NCI-H2171 treated with DMSO at 0.1 percent for 48 hours (cell line): ENCODE measurements around the gene NRM.
"Not testable (repeated sequence)": the region's sequence is repeated elsewhere in the genome, so short reads cannot be mapped to it uniquely, and the experiment has no call there.

Source experiments
- DNase-seq: peaks from one replicate; lab custom pipeline; 2025; lab: John Stamatoyannopoulos, UW

The NRM gene

DNA sequence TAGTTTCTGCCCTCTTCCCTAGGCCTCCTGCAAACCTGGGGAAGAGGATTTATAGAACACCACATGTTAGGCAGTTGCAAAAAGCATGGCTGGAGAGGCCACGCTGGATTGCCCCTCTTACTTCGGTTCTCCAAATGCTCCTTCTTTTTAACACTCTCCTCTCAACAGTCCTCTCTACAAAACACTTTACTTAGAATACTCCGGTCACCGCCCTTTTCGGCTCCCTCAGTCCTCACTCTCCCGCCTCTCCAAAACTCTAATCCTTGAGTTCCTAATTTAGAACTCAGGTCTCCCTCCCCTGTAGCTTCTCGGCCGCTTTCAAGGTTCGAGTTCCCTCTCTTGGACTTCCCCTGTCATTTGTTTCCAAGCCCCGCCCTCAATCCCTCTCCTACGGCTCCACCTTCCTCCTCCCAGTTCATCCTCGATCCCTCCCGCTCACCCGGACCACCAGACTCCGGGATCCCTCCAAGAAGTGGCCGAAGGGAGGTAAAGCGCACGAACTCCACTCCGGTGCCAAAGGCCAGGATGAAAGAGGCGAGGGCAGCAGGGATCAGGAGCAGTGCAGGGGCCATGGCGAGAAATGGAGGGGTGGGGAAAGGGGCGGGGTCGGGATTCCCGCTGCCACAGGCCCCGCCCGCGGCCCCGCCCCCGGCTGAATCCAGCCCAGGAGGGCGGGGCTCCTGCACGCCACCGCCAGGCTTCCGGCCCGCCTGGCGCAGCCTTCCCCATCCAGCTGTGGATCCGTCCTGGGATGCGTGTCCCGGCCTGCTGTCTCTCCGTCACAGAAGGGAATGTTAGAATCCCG, at the start of gene NRM:
TSS of gene NRM (minus strand) at position 582 of the 805 bp plus-strand sequence. CDS start at position 572, 10 bp downstream.
- DNase-seq: peak; percentile 93

GRCh38 chr6:30740540-30740870, 49.7 kb upstream of the NRM start:
- no peak for DNase-seq

GRCh38 chr6:30738532-30738931, 47.7 kb upstream of the NRM start:
- DNase-seq: no peak

DNA sequence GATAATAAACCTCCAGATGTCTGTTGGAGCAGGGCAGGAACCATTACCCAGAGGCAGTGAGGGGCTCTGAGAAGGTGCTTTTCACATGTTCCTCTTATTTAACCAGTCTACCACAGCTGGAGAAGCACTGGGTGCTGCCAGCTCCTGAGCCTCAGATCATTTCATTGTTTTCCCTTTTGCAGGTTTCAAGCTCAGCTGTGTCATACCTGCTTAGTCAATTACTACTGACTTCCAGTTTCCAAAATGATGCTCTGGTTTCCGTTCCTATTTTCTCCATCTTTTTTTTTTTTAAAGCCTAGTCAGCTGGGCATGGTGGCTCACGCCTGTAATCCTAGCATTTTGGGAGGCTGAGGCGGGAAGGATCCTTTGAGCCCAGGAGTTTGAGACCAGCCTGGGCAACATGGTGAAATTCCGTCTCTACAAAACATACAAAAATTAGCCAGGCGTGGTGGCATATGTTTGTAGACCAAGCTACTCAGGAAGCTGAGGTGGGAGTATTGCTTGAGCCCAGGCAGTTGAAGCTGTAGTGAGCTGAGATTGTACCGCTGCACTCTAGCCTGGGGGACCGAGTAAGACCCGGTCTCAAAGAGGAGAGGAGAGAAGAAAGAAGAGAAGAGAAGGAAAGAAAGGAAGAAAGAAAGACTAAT, 45.0 kb upstream of the NRM start:
- no peak for DNase-seq

GRCh38 chr6:30732237-30732943, 41.6 kb upstream of the NRM start:
- DNase-seq: no peak

GRCh38 chr6:30730601-30731435, 40.0 kb upstream of the NRM start:
- DNase-seq: peak; percentile 95

DNA sequence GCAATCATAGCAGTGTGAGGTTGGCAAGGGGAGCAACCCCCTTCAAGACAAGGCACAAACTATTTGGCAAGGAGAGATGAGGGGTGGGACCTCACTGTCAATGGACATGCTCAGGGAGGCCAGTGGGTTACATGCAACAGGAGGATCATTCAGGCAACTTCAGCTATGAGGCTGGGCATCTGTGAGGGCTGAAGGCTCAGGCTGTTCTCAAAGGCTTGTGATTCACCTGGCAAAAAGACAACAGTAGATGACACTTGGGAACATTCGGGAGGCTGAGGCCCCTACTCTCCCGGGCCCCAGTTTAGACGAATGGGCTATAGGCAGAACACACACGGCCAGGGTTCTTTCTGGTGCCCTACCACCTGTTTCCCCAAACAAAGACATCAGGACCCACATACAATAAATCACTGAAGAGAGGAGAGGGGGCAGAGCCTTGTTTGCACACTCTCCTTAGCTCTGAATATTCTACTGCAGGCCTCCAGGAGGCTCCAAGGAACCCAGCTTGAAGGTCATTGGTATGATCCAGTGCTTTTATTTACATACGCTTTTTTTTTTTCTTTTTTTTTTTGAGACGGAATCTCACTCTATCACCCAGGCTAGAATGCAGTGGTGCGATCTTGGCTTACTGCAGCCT, 37.3 kb upstream of the NRM start:
- DNase-seq: peak; percentile 49

DNA sequence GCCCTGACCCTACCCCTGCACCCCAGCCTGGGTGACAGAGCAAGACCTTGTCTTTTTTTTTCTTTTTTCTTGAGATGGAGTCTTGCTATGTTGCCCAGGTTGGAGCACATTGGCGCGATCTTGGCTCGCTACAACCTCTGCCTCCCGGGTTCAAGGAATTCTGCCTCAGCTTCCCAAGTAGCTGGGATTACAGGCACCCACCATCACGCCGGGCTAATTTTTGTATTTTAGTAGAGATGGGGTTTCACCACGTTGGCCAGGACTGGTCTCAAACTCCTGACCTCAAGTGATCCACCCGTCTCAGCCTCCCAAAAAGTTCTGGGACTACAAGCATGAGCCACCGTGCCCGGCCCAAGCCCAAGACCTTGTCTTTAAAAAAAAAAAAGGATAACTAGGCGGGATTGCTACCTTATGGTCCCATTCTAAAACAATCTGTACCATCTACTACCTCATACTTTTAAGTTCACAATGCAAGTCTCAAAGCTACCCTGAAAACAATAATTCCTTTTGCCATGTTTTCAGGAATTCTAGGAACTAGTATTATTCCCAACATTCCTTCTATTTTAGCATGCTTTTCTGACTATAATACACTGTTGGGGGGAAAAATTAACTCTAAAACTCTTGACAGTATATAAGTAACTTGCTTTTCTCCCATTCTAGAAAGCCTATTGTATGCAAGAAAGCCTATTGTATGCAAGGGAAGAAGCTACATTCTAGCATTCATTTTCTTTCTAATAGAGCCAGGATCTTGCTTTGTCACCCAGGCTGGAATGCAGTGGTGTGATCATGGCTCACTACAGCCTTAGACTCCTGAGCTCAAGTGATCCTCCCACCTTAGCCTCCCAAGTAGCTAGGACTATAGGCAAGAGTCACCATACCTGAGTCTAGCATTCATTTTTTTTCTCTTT, 36.0 kb upstream of the NRM start:
- DNase-seq: peak; percentile 30

- DNase-seq: peak; percentile 67
These were observed 35.1 kb upstream of the NRM start for GRCh38 chr6:30725713-30726505.

DNA sequence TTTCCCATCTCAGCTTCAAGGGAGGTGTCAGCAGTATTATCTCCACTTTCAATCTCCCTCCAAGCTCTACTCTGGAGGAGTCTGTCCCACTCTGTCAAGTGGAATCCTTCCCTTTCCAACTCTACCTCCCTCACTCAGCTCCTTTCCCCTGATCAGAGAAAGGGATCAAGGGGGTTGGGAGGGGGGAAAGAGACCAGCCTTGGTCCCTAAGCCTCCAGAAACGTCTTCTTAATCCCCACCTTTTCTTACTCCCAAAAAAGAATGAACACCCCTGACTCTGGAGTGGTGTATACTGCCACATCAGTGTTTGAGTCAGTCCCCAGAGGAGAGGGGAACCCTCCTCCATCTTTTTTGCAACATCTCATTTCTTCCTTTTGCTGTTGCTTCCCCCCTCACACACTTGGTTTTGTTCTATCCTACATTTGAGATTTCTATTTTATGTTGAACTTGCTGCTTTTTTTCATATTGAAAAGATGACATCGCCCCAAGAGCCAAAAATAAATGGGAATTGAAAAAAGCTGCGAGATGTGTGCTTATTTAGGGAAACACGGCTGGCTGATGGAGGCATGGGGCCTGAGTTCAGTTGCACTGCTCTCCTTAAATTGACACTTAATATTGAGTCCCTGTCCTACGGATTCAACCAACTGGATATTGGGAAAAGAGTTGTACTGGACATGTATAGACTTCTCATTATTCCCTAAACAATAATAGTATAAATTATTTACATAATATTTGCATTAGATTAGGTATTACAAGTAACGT, 34.3 kb upstream of the NRM start:
- peak; percentile 42 for DNase-seq

DNA sequence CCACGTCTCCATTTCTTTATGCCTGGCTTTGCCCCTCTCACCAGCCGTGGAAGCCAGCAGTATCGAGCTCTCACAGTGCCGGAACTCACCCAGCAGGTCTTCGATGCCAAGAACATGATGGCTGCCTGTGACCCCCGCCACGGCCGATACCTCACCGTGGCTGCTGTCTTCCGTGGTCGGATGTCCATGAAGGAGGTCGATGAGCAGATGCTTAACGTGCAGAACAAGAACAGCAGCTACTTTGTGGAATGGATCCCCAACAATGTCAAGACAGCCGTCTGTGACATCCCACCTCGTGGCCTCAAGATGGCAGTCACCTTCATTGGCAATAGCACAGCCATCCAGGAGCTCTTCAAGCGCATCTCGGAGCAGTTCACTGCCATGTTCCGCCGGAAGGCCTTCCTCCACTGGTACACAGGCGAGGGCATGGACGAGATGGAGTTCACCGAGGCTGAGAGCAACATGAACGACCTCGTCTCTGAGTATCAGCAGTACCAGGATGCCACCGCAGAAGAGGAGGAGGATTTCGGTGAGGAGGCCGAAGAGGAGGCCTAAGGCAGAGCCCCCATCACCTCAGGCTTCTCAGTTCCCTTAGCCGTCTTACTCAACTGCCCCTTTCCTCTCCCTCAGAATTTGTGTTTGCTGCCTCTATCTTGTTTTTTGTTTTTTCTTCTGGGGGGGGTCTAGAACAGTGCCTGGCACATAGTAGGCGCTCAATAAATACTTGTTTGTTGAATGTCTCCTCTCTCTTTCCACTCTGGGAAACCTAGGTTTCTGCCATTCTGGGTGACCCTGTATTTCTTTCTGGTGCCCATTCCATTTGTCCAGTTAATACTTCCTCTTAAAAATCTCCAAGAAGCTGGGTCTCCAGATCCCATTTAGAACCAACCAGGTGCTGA, 33.3 kb upstream of the NRM start:
- DNase-seq: not testable (repeated sequence)

DNA sequence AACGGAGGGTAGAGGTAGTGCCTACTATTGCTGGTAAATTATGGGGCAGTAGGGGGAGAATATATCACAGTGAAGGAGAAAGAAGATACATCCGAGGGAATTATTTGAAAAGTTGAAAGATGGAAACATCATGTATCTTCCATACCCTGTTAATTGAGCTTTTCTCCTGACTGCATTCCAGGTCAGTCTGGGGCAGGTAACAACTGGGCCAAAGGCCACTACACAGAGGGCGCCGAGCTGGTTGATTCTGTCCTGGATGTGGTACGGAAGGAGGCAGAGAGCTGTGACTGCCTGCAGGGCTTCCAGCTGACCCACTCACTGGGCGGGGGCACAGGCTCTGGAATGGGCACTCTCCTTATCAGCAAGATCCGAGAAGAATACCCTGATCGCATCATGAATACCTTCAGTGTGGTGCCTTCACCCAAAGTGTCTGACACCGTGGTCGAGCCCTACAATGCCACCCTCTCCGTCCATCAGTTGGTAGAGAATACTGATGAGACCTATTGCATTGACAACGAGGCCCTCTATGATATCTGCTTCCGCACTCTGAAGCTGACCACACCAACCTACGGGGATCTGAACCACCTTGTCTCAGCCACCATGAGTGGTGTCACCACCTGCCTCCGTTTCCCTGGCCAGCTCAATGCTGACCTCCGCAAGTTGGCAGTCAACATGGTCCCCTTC, 32.5 kb upstream of the NRM start:
- not testable (repeated sequence) for DNase-seq

- DNase-seq: peak; percentile 66
These were observed 31.7 kb upstream of the NRM start for GRCh38 chr6:30722280-30723112.

DNA sequence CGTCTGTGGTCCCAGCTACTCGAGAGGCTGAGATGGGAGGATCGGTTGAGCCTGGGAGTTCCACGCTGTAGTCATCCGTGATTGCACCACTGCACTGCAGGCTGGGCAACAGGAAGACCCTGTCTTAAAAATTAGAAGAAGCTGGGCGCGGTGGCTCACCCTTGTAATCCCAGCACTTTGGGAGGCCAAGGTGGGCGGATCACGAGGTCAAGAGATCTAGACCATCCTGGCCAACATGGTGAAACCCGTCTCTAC, 31.2 kb upstream of the NRM start:
- DNase-seq: not testable (repeated sequence)

GRCh38 chr6:30721198-30722024, 30.6 kb upstream of the NRM start:
- peak; percentile 85 for DNase-seq

DNA sequence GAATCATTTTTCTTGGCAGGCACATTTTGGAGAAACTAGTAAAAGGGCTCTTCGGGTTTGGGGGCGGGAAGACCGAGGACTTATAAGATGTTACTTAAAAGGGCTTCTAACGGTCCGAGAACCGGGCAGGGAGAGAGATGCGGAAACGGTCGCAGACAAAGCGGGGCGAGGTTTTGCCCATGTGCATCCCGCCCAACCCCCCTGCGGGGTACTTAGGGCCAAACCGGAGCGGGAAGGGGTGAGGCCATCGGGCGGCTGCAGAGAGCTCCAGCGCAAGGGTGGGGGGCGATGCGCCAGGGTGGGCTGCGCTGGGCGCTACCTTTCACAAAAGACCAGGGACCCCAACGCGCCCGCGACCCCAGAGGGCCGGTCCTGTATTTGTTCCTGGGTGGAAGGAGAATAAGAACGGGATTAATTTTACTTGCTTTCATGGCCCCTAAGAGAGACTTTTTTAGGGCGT, 30.0 kb upstream of the NRM start:
- peak; percentile 82 for DNase-seq
